Hematopoietic multipotent progenitor cell treated with erythropoietin and hydrocortisone succinate and interleukin-3 and kit ligand, for 17 days (in vitro differentiated cells): ENCODE results near the gene ATP5PB.

Experiments used
- DNase-seq: peaks from one replicate; pipeline ENCODE4 v3.0.0-alpha.2; 2015; ENCODE audit warnings: low spot score

Gene ATP5PB

GRCh38 chr1:111475701-111476100, 26.4 kb downstream of the ATP5PB start:
- no peak for DNase-seq

- DNase-seq = no peak
Observed at GRCh38 chr1:111476214-111476613, 26.9 kb downstream of the ATP5PB start.

- no peak for DNase-seq
Observed at GRCh38 chr1:111476761-111477309, 27.6 kb downstream of the ATP5PB start.

GRCh38 chr1:111480674-111481073, 31.4 kb downstream of the ATP5PB start:
- no peak for DNase-seq

GRCh38 chr1:111481387-111482221, 32.3 kb downstream of the ATP5PB start:
- peak; percentile 26 for DNase-seq

- no peak for DNase-seq
Observed at GRCh38 chr1:111483166-111483565, 33.9 kb downstream of the ATP5PB start.

- no peak for DNase-seq
Observed at GRCh38 chr1:111483876-111484275, 34.6 kb downstream of the ATP5PB start.

GRCh38 chr1:111484391-111485026, 35.2 kb downstream of the ATP5PB start:
- no peak for DNase-seq

- no peak for DNase-seq
Observed at GRCh38 chr1:111486431-111486830, 37.2 kb downstream of the ATP5PB start.

- DNase-seq = no peak
Observed at GRCh38 chr1:111487133-111487532, 37.9 kb downstream of the ATP5PB start.

GRCh38 chr1:111488669-111489068, 39.4 kb downstream of the ATP5PB start:
- no peak for DNase-seq

- no peak for DNase-seq
Observed at GRCh38 chr1:111489604-111490003, 40.3 kb downstream of the ATP5PB start.

GRCh38 chr1:111490220-111490619, 41.0 kb downstream of the ATP5PB start:
- DNase-seq = no peak

- no peak for DNase-seq
Observed at GRCh38 chr1:111491070-111491469, 41.8 kb downstream of the ATP5PB start.

- no peak for DNase-seq
Observed at GRCh38 chr1:111496398-111496797, 47.1 kb downstream of the ATP5PB start.

- no peak for DNase-seq
Observed at GRCh38 chr1:111497592-111497991, 48.3 kb downstream of the ATP5PB start.

- DNase-seq = no peak
Observed at GRCh38 chr1:111499026-111499785, 49.9 kb downstream of the ATP5PB start.

- no peak for DNase-seq
Observed at GRCh38 chr1:111501645-111502044, 52.4 kb downstream of the ATP5PB start.

GRCh38 chr1:111503585-111504060, 54.4 kb downstream of the ATP5PB start, which contains the start of the genes ADORA3 and TMIGD3:
ADORA3 (minus strand) TSS chr1:111503633; CDS start chr1:111503354, 279 bp downstream.
TMIGD3 (minus strand) TSS chr1:111503633; CDS start chr1:111503354, 279 bp downstream.
- no peak for DNase-seq

GRCh38 chr1:111504097-111504496, 54.8 kb downstream of the ATP5PB start:
- DNase-seq = no peak

- DNase-seq = no peak
Observed at GRCh38 chr1:111505641-111506119, 56.4 kb downstream of the ATP5PB start.

GRCh38 chr1:111506561-111506960, 57.3 kb downstream of the ATP5PB start:
- DNase-seq = no peak
